Stimulated activated effector memory CD8-positive, alpha-beta T cell treated with anti-CD3 and anti-CD28 coated beads, Interleukin-12 subunit alpha, Interleukin-12 subunit beta, amount 100 ng/mL, for 72 hours (primary cell): ENCODE measurements around the gene HOXA1.
"Not testable (repeated sequence)": the region's sequence is repeated elsewhere in the genome, so short reads cannot be mapped to it uniquely, and the experiment has no call there.

Source experiments
- ATAC-seq: fragments of 150-1000 bp; cut with Tn5 transposase; 2 replicates; pipeline ENCODE4 v1.10.0; 2021
- DNase-seq, 2 donors: peaks; one replicate each; pipeline ENCODE4 v3.0.0; 2021 to 2022; ENCODE audit warnings: low spot score in 2 of 2
- H3K27ac Mint-ChIP-seq: one replicate; pipeline ENCODE4 v1.8.0; 2022; ENCODE audit warnings: mild to moderate bottlenecking, mixed read lengths
- H3K36me3 Mint-ChIP-seq: one replicate; pipeline ENCODE4 v1.8.0; 2022; ENCODE audit warnings: mild to moderate bottlenecking, mixed read lengths
- H3K4me1 Mint-ChIP-seq: one replicate; pipeline ENCODE4 v1.8.0; 2022; ENCODE audit warnings: mixed read lengths
- H3K4me3 Mint-ChIP-seq: one replicate; pipeline ENCODE4 v1.8.0; 2022; ENCODE audit warnings: mild to moderate bottlenecking, mixed read lengths
- H3K9me3 Mint-ChIP-seq: one replicate; pipeline ENCODE4 v1.8.0; 2022; ENCODE audit warnings: mixed read lengths

Gene HOXA1

DNA sequence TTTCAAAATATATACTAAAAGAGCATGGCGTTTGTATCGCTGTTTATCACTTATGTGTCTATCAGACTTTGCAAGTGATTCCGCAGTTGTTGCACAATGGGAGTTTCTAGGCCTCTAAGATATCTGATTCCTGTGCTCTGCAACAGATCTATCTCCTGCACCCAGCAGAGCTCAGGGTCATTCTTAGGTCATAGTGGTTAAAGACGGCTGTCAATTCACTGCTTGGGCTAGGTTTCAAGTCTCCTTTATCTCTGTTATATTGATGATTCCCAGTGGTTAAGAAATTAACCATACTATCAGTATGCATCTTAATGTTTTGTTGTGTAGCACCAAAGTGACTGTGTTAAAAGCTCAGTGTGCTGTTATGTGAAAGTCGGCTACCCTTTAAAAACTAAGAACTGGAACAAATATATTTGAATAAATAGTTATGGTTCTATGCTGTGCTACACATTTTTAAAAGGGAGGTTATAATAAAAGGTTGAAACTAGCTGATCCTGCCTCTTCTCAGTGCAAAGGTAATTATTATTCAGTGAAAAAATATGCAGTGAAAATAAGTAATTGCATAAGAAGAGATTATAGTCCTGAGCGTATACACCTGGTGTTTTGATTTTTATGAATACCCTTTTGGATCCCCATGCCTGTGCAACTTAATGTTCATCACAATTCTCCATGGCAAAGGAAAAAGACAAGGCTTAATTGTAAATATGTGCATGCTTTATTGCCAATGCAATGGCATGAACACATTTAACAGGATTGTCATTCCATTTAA lies 24.0 kb downstream of the HOXA1 start:
- H3K4me3 Mint-ChIP-seq = no peak overlapping the region
- DNase-seq (no peak), ATAC-seq (no peak)
- H3K4me1 Mint-ChIP-seq = no peaks in the 10 kb centered on the region
- no peak overlapping the region for H3K27ac Mint-ChIP-seq
- no peaks in the 10 kb centered on the region for H3K9me3 Mint-ChIP-seq
- no peaks in the 10 kb centered on the region for H3K36me3 Mint-ChIP-seq

GRCh38 chr7:27068259-27068658 lies 27.5 kb downstream of the HOXA1 start:
- ATAC-seq = no peak
- Mint-ChIP-seq H3K27ac (no peak overlapping the region), H3K9me3 (no peaks in the 10 kb centered on the region), H3K4me3 (no peak overlapping the region), H3K4me1 (no peaks in the 10 kb centered on the region), H3K36me3 (no peaks in the 10 kb centered on the region)
- no peak for DNase-seq

GRCh38 chr7:27066148-27066547 lies 29.7 kb downstream of the HOXA1 start:
- Mint-ChIP-seq H3K9me3 (no peaks in the 10 kb centered on the region), H3K36me3 (no peaks in the 10 kb centered on the region), H3K27ac (no peak overlapping the region), H3K4me3 (no peak overlapping the region), H3K4me1 (no peaks in the 10 kb centered on the region)
- ATAC-seq = no peak
- DNase-seq = no peak

DNA sequence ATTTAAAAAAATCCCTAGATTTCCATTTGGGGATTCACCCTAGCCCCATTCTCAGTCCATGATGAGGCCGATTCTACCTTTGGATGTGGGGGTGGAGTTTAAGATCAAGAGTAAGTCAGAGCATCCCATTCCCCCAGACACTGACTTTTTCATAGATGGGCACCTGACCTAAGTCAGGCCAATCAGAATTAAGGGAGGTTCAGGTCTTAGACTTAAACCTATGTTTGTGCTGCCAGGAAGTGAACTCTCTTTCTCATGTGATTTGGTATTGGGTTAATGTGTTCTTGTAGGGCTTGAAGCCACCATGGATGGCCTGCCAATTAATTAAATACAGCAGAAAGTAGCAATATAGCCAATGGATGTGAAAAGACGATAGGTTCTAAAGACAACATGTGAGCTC lies 30.1 kb downstream of the HOXA1 start:
- Mint-ChIP-seq H3K36me3 (no peaks in the 10 kb centered on the region), H3K9me3 (no peaks in the 10 kb centered on the region), H3K27ac (no peak overlapping the region), H3K4me3 (no peak overlapping the region), H3K4me1 (no peaks in the 10 kb centered on the region)
- DNase-seq (no peak), ATAC-seq (no peak)

- DNase-seq (no peak), ATAC-seq (no peak)
- no peaks in the 10 kb centered on the region for H3K36me3 Mint-ChIP-seq
- no peaks in the 10 kb centered on the region for H3K9me3 Mint-ChIP-seq
- H3K4me1 Mint-ChIP-seq = no peaks in the 10 kb centered on the region
- no peak overlapping the region for H3K4me3 Mint-ChIP-seq
- H3K27ac Mint-ChIP-seq = no peak overlapping the region
Observed at GRCh38 chr7:27064661-27065060, 31.1 kb downstream of the HOXA1 start.

DNA sequence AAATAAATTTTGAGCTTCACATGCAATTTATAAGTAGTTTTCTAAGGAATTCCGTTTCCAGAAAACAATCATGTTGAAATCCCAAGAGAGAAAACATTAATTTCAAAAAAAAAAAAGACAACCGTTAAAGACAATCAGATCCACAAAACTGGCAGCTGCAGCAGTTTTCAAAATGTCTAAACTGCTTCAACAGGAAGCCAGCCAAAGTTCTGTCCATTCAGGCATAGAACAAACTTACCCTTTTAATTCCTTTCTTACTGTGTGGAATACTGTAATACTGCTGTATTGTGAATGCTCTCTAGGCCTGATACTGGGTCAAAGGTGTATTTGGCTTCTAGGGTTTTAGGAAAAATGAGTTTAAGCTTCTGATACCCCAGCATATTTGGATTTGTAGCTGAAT lies 31.6 kb downstream of the HOXA1 start:
- no peak overlapping the region for H3K27ac Mint-ChIP-seq
- no peaks in the 10 kb centered on the region for H3K36me3 Mint-ChIP-seq
- DNase-seq (no peak), ATAC-seq (no peak)
- H3K9me3 Mint-ChIP-seq = no peaks in the 10 kb centered on the region
- no peak overlapping the region for H3K4me3 Mint-ChIP-seq
- H3K4me1 Mint-ChIP-seq = no peaks in the 10 kb centered on the region

- Mint-ChIP-seq H3K4me1 (no peaks in the 10 kb centered on the region), H3K9me3 (no peaks in the 10 kb centered on the region), H3K27ac (no peak overlapping the region), H3K4me3 (no peak overlapping the region), H3K36me3 (no peaks in the 10 kb centered on the region)
- ATAC-seq (no peak), DNase-seq (no peak)
Observed at GRCh38 chr7:27062946-27063345, 32.9 kb downstream of the HOXA1 start.

GRCh38 chr7:27053153-27053552 lies 42.6 kb downstream of the HOXA1 start:
- no peak for DNase-seq

GRCh38 chr7:27051451-27051850 lies 44.3 kb downstream of the HOXA1 start:
- no peaks in the 10 kb centered on the region for H3K36me3 Mint-ChIP-seq
- ATAC-seq (no peak), DNase-seq (no peak)
- no peaks in the 10 kb centered on the region for H3K9me3 Mint-ChIP-seq
- H3K4me1 Mint-ChIP-seq = no peaks in the 10 kb centered on the region
- no peak overlapping the region for H3K27ac Mint-ChIP-seq
- H3K4me3 Mint-ChIP-seq = no peak overlapping the region

More at GRCh38 chr7:27053153-27053552, 42.6 kb downstream of the HOXA1 start:
- Mint-ChIP-seq H3K9me3 (no peaks in the 10 kb centered on the region), H3K36me3 (no peaks in the 10 kb centered on the region), H3K4me3 (no peak overlapping the region), H3K27ac (no peak overlapping the region), H3K4me1 (no peaks in the 10 kb centered on the region)
- no peak for ATAC-seq

GRCh38 chr7:27048438-27048837 lies 47.4 kb downstream of the HOXA1 start:
- no peaks in the 10 kb centered on the region for H3K4me1 Mint-ChIP-seq
- DNase-seq (no peak), ATAC-seq (no peak)
- no peaks in the 10 kb centered on the region for H3K36me3 Mint-ChIP-seq
- no peak overlapping the region for H3K4me3 Mint-ChIP-seq
- H3K27ac Mint-ChIP-seq = no peak overlapping the region
- no peaks in the 10 kb centered on the region for H3K9me3 Mint-ChIP-seq

GRCh38 chr7:27046854-27047549 lies 48.8 kb downstream of the HOXA1 start:
- Mint-ChIP-seq H3K4me1 (no peaks in the 10 kb centered on the region), H3K4me3 (no peak overlapping the region), H3K27ac (no peak overlapping the region), H3K9me3 (no peaks in the 10 kb centered on the region), H3K36me3 (no peaks in the 10 kb centered on the region)
- ATAC-seq (no peak), DNase-seq (no peak)

- ATAC-seq, H3K4me1 Mint-ChIP-seq: not testable (repeated sequence)
Observed at GRCh38 chr7:27045972-27046371, 49.8 kb downstream of the HOXA1 start.

GRCh38 chr7:27045066-27045465 lies 50.7 kb downstream of the HOXA1 start:
- DNase-seq, H3K9me3 Mint-ChIP-seq, H3K27ac Mint-ChIP-seq, H3K4me3 Mint-ChIP-seq, H3K4me1 Mint-ChIP-seq, H3K36me3 Mint-ChIP-seq, ATAC-seq: not testable (repeated sequence)

More at GRCh38 chr7:27045972-27046371, 49.8 kb downstream of the HOXA1 start:
- not testable (repeated sequence) for H3K9me3 Mint-ChIP-seq, H3K4me3 Mint-ChIP-seq, H3K27ac Mint-ChIP-seq, H3K36me3 Mint-ChIP-seq, DNase-seq
